Parathyroid adenoma (tissue), 2 donors: ENCODE results near the gene DDX39B.
"Not testable (repeated sequence)": the region's sequence is repeated elsewhere in the genome, so short reads cannot be mapped to it uniquely, and the experiment has no call there.

Source experiments
- H2AFZ ChIP-seq: fragments of 300-600 bp; sonication (generic); one replicate; pipeline ENCODE4 v1.7.0; 2017; ENCODE audit warnings: antibody characterized with exemption, mild to moderate bottlenecking
- H3K27ac ChIP-seq: fragments of 300-600 bp; sonication (generic); one replicate; pipeline ENCODE4 v1.7.0; 2017
- H3K27me3 ChIP-seq: fragments of 300-600 bp; sonication (generic); one replicate; pipeline ENCODE4 v1.7.0; 2017; ENCODE audit warnings: low read length; ENCODE audit not compliant: control insufficient read depth, insufficient read depth
- H3K36me3 ChIP-seq: fragments of 300-600 bp; sonication (generic); one replicate; pipeline ENCODE4 v1.7.0; 2017; ENCODE audit warnings: low read length; ENCODE audit not compliant: control insufficient read depth, insufficient read depth
- H3K4me1 ChIP-seq: fragments of 300-600 bp; sonication (generic); one replicate; pipeline ENCODE4 v1.7.0; 2017; ENCODE audit warnings: control low read depth
- H3K4me2 ChIP-seq: fragments of 300-600 bp; sonication (generic); one replicate; pipeline ENCODE4 v1.7.0; 2017; ENCODE audit warnings: low read length
- H3K4me3 ChIP-seq: fragments of 300-600 bp; sonication (generic); one replicate; pipeline ENCODE4 v1.7.0; 2017; ENCODE audit warnings: low read depth, low read length
- H3K79me2 ChIP-seq: fragments of 300-600 bp; sonication (generic); one replicate; pipeline ENCODE4 v1.7.0; 2017; ENCODE audit warnings: control low read depth
- H3K9ac ChIP-seq: fragments of 300-600 bp; sonication (generic); one replicate; pipeline ENCODE4 v1.7.0; 2017; ENCODE audit warnings: mild to moderate bottlenecking
- H3K9me3 ChIP-seq: fragments of 300-600 bp; sonication (generic); one replicate; pipeline ENCODE4 v1.7.0; 2017; ENCODE audit warnings: low read length; ENCODE audit not compliant: control insufficient read depth
- CTCF ChIP-seq: fragments of 300-600 bp; sonication (generic); IDR thresholded peaks from one replicate; pipeline ENCODE4 v1.7.0; 2017; ENCODE audit warnings: antibody characterized with exemption, mild to moderate bottlenecking
- donor health status: primary hyperparathyroidism.

The DDX39B gene

GRCh38 chr6:31558318-31558625 is 16.5 kb upstream of the DDX39B start:
- Histone ChIP-seq H3K9ac (no peak overlapping the region), H3K9me3 (no peaks in the 10 kb centered on the region), H3K4me1 (no peaks in the 10 kb centered on the region), H3K27me3 (no peaks in the 10 kb centered on the region), H2AFZ (no peak overlapping the region), H3K4me3 (no peak overlapping the region), H3K36me3 (no peaks in the 10 kb centered on the region), H3K79me2 (peaks cover 5% of the 10 kb centered on the region), H3K4me2 (no peak overlapping the region), H3K27ac (peak overlapping the region; percentile 11)
- no peak for TF ChIP-seq CTCF

- Histone ChIP-seq H3K4me3 (no peak overlapping the region), H3K9me3 (no peaks in the 10 kb centered on the region), H3K27me3 (no peaks in the 10 kb centered on the region), H3K4me2 (no peak overlapping the region), H3K79me2 (peaks cover 5% of the 10 kb centered on the region), H2AFZ (no peak overlapping the region), H3K4me1 (no peaks in the 10 kb centered on the region), H3K9ac (no peak overlapping the region), H3K36me3 (no peaks in the 10 kb centered on the region), H3K27ac (peak overlapping the region; percentile 11)
- TF ChIP-seq CTCF: no peak
Observed at GRCh38 chr6:31557443-31558317, 15.9 kb upstream of the DDX39B start.

- H3K79me2 ChIP-seq: peaks cover 10% of the 10 kb centered on the region
- no peak overlapping the region for H3K4me3 ChIP-seq
- no peaks in the 10 kb centered on the region for H3K36me3 ChIP-seq
- H3K4me1 ChIP-seq: no peaks in the 10 kb centered on the region
- H2AFZ ChIP-seq: no peak overlapping the region
- H3K27me3 ChIP-seq: no peaks in the 10 kb centered on the region
- TF ChIP-seq CTCF: no peak
- no peak overlapping the region for H3K27ac ChIP-seq
- H3K9ac ChIP-seq: no peak overlapping the region
- no peaks in the 10 kb centered on the region for H3K9me3 ChIP-seq
- no peak overlapping the region for H3K4me2 ChIP-seq
Observed at GRCh38 chr6:31556307-31556706, 14.5 kb upstream of the DDX39B start.

GRCh38 chr6:31551371-31551770 is 9.6 kb upstream of the DDX39B start:
- H2AFZ ChIP-seq, H3K4me2 ChIP-seq, H3K9ac ChIP-seq, H3K27ac ChIP-seq, H3K4me3 ChIP-seq, H3K27me3 ChIP-seq, H3K9me3 ChIP-seq, H3K36me3 ChIP-seq, H3K4me1 ChIP-seq: not testable (repeated sequence)
- peaks cover 17% of the 10 kb centered on the region for H3K79me2 ChIP-seq

GRCh38 chr6:31548544-31548873 is 6.7 kb upstream of the DDX39B start:
- Histone ChIP-seq H3K36me3 (no peaks in the 10 kb centered on the region), H3K9ac (no peak overlapping the region), H2AFZ (no peak overlapping the region), H3K79me2 (peaks cover 22% of the 10 kb centered on the region), H3K4me3 (peak overlapping the region; percentile 88), H3K4me1 (peaks cover 9% of the 10 kb centered on the region), H3K9me3 (no peaks in the 10 kb centered on the region), H3K4me2 (peak overlapping the region; percentile 92), H3K27me3 (no peaks in the 10 kb centered on the region), H3K27ac (peak overlapping the region; percentile 80)
- TF ChIP-seq CTCF: no peak
